ENCODE measurements around the gene CHCHD3.

- TF ChIP-seq EZH2 (IDR thresholded peaks at IDR 0.05; ENCODE audit: low read length) (no peak), CTCF (optimal IDR thresholded peaks at IDR 0.05 in 1 of 3, IDR thresholded peaks at IDR 0.05 in 1 of 3, conservative IDR thresholded peaks at IDR 0.05 in 1 of 3; ENCODE audit: extremely low read depth in 1 of 3, insufficient read depth in 2 of 3, low read length in 3 of 3) (peak; percentile 23 to 43 (median 25))
Observed at GRCh38 chr7:132930881-132931280, 151.0 kb downstream of the CHCHD3 start.
